HCT116 (cell line): ENCODE measurements around the gene SOX6. TPM values are rescaled to one million over a fixed set of nuclear protein-coding genes. Genes with fewer than 3 reads are reported as not detected.

Experiments
- ATAC-seq: fragments of 200-7000 bp; cut with Tn5 transposase; 2 replicates; pipeline ENCODE4 v1.9.1; 2020; ENCODE audit warnings: mild to moderate bottlenecking, moderate library complexity
- BruUV-seq: library from RNA; stranded (reverse); fragments of 400-500 nt; replicated peaks from 2 replicates; lab custom pipeline; 2021; lab: Mats Ljungman, UMichigan
- CTCF ChIA-PET: fragments of 300-600 bp; sonication (Branson Sonifier 250); formaldehyde crosslinking; loops from one replicate; lab custom pipeline; 2021; ENCODE audit warnings: antibody characterized with exemption; lab: Charles Lee
- POLR2A ChIA-PET: fragments of 300-600, 350-600 bp; sonication (Branson Sonifier 250); formaldehyde crosslinking; loops from one replicate; lab custom pipeline; 2021; ENCODE audit warnings: antibody characterized with exemption; lab: Charles Lee
- RAD21 ChIA-PET, 2 experiments: fragments of 300-600 bp; sonication (Branson Sonifier 250); formaldehyde crosslinking; loops; one replicate each; lab custom pipeline; 2023; ENCODE audit warnings: low total read pairs in 2 of 2; ENCODE audit not compliant: uncharacterized antibody in 2 of 2, unreplicated experiment in 2 of 2, low non-redundant PET in 1 of 2; lab: Charles Lee
- DNase-seq: peaks from one replicate; pipeline ENCODE4 v3.0.0-alpha.2; 2010; ENCODE audit warnings: low read depth, low spot score
- H2AFZ ChIP-seq: fragments of 200-600 bp; shearing (Covaris generic), sonication (generic); 2 replicates; pipeline ENCODE4 v1.6.1; 2017; ENCODE audit warnings: low read depth, mixed run types, mixed read lengths, antibody characterized with exemption, low read length; ENCODE audit not compliant: poor library complexity, severe bottlenecking
- H3K27ac ChIP-seq: 2 replicates; pipeline ENCODE4 v1.5.1; 2012; ENCODE audit warnings: low read depth, low read length
- H3K27me3 ChIP-seq: fragments of 200-600 bp; sonication (generic); 2 replicates; pipeline ENCODE4 v1.6.1; 2016; ENCODE audit warnings: mixed run types, low read length, mixed read lengths; ENCODE audit not compliant: insufficient read depth
- H3K36me3 ChIP-seq, 2 experiments: fragments of 200-500 bp in 1 of 2; fragments of 200-600 bp in 1 of 2; sonication (Bioruptor generic) in 1 of 2; sonication (generic) in 1 of 2; 2 replicates each; pipeline versions ENCODE4 v1.5.1 to v1.6.1; 2014 to 2016; ENCODE audit warnings: low read length in 2 of 2, inconsistent platforms in 1 of 2, mixed read lengths in 1 of 2, mixed run types in 1 of 2; ENCODE audit not compliant: insufficient read depth in 2 of 2, control insufficient read depth in 1 of 2
- H3K4me1 ChIP-seq, 2 experiments: fragments of 200-600 bp in 1 of 2; sonication (generic) in 1 of 2; 2 replicates each; pipeline versions ENCODE4 v1.5.1 to v1.6.1; 2012 to 2017; ENCODE audit warnings: low read length in 2 of 2, inconsistent platforms in 1 of 2, mild to moderate bottlenecking in 1 of 2, mixed read lengths in 1 of 2, mixed run types in 1 of 2, moderate library complexity in 1 of 2; ENCODE audit not compliant: insufficient read depth in 2 of 2, control insufficient read depth in 1 of 2
- H3K4me2 ChIP-seq: fragments of 200-600 bp; sonication (generic); 2 replicates; pipeline ENCODE4 v1.6.1; 2017; ENCODE audit warnings: mixed run types, low read length, mixed read lengths
- H3K4me3 ChIP-seq, 2 experiments: fragments of 200-600 bp in 1 of 2; sonication (generic) in 1 of 2; replicated peaks in 1 of 2; 2 replicates each; pipeline ENCODE4 v1.5.1; 2011 to 2016; ENCODE audit warnings: low read length in 2 of 2, control low read depth in 1 of 2, low read depth in 1 of 2, mild to moderate bottlenecking in 1 of 2, mixed read lengths in 1 of 2, mixed run types in 1 of 2
- H3K79me2 ChIP-seq: fragments of 200-600 bp; sonication (generic); 2 replicates; pipeline ENCODE4 v1.6.1; 2017; ENCODE audit warnings: mild to moderate bottlenecking, mixed run types, low read length, moderate library complexity, mixed read lengths; ENCODE audit not compliant: insufficient read depth
- H3K9ac ChIP-seq: fragments of 200-600 bp; sonication (generic); 2 replicates; pipeline ENCODE4 v1.6.1; 2016; ENCODE audit warnings: low read length, mixed read lengths
- H3K9me2 ChIP-seq: fragments of 200-600 bp; sonication (generic), shearing (Covaris generic); 2 replicates; pipeline ENCODE4 v1.6.1; 2017; ENCODE audit warnings: mixed run types, mild to moderate bottlenecking, moderate library complexity; ENCODE audit not compliant: insufficient read depth
- H3K9me3 ChIP-seq, 2 experiments: fragments of 200-500 bp in 1 of 2; fragments of 200-600 bp in 1 of 2; sonication (Bioruptor generic) in 1 of 2; sonication (generic) in 1 of 2; 2 replicates each; pipeline ENCODE4 v1.6.1; 2014 to 2017; ENCODE audit warnings: low read length in 2 of 2, mixed read lengths in 2 of 2, inconsistent platforms in 1 of 2, low read depth in 1 of 2, mild to moderate bottlenecking in 1 of 2, mixed run types in 1 of 2, moderate library complexity in 1 of 2; ENCODE audit not compliant: control insufficient read depth in 1 of 2, insufficient read depth in 1 of 2
- H4K20me1 ChIP-seq: fragments of 200-600 bp; sonication (generic), shearing (Covaris generic); 2 replicates; pipeline ENCODE4 v1.6.1; 2017; ENCODE audit warnings: mixed run types, mild to moderate bottlenecking, moderate library complexity; ENCODE audit not compliant: insufficient read depth
- CEBPB ChIP-seq: IDR thresholded peaks from 2 replicates; pipeline ENCODE4 v1.6.1; 2012; ENCODE audit warnings: low read depth
- CTCF ChIP-seq, 3 experiments: fragments of 200-600 bp in 1 of 3; sonication (generic) in 1 of 3; IDR thresholded peaks in 2 of 3; conservative IDR thresholded peaks in 1 of 3; 2 replicates each; pipeline ENCODE4 v1.5.1; 2012 to 2017; ENCODE audit warnings: low read depth in 2 of 3, low read length in 2 of 3, antibody characterized with exemption in 1 of 3, borderline replicate concordance in 1 of 3, control low read depth in 1 of 3, mild to moderate bottlenecking in 1 of 3, mixed read lengths in 1 of 3, mixed run types in 1 of 3, moderate library complexity in 1 of 3; ENCODE audit not compliant: insufficient read depth in 1 of 3
- EGR1 ChIP-seq: IDR thresholded peaks from 2 replicates; pipeline ENCODE4 v1.6.1; 2012; ENCODE audit warnings: low read depth
- ELF1 ChIP-seq: IDR thresholded peaks from 2 replicates; pipeline ENCODE4 v1.6.1; 2012; ENCODE audit warnings: low read depth, borderline replicate concordance
- FOSL1 ChIP-seq: IDR thresholded peaks from 2 replicates; pipeline ENCODE4 v1.6.1; 2012; ENCODE audit warnings: low read depth
- POLR2AphosphoS5 ChIP-seq: IDR thresholded peaks from 2 replicates; pipeline ENCODE4 v1.6.1; 2011; ENCODE audit warnings: mild to moderate bottlenecking, low read depth, low read length, moderate library complexity
- RAD21 ChIP-seq: IDR thresholded peaks from 2 replicates; pipeline ENCODE4 v1.6.1; 2012; ENCODE audit warnings: low read depth, mild to moderate bottlenecking
- SP1 ChIP-seq: IDR thresholded peaks from 2 replicates; pipeline ENCODE4 v1.6.1; 2012; ENCODE audit warnings: low read depth
- SRF ChIP-seq: IDR thresholded peaks from 2 replicates; pipeline ENCODE4 v1.6.1; 2012; ENCODE audit warnings: low read depth
- TCF7L2 ChIP-seq: IDR thresholded peaks from 2 replicates; pipeline ENCODE4 v1.7.0; 2011; ENCODE audit warnings: borderline replicate concordance, inconsistent platforms; ENCODE audit not compliant: insufficient read depth, insufficient read length; ENCODE audit errors: extremely low read depth
- ZNF274 ChIP-seq: fragments of 200-500 bp; sonication (Bioruptor generic); IDR thresholded peaks from 2 replicates; pipeline ENCODE4 v1.6.1; 2014; ENCODE audit warnings: mild to moderate bottlenecking, low read depth, low read length, inconsistent platforms
- intact Hi-C: fragments of 100-400 bp; cut with micrococcal nuclease; formaldehyde crosslinking; loops from 2 replicates; pipeline ENCODE4 v1.10.0; 2022
- total RNA-seq: library from RNA; stranded (reverse); gene quantifications from one replicate; pipeline ENCODE4 v1.2.1, GENCODE V29; 2021; ENCODE audit not compliant: unreplicated experiment
- TF ChIP-seq, protein P1 (sequence below): IDR thresholded peaks from 2 replicates; pipeline ENCODE4 v1.6.1; 2012
- TF ChIP-seq, protein P2 (sequence below): IDR thresholded peaks from 2 replicates; pipeline ENCODE4 v1.6.1; 2012; ENCODE audit warnings: low read depth
- TF ChIP-seq, protein P3 (sequence below): IDR thresholded peaks from 2 replicates; pipeline ENCODE4 v1.6.1; 2012
- TF ChIP-seq, protein P4 (sequence below): IDR thresholded peaks from 2 replicates; pipeline ENCODE4 v1.6.1; 2011; ENCODE audit warnings: mild to moderate bottlenecking, low read length, moderate library complexity; ENCODE audit not compliant: insufficient replicate concordance; ENCODE audit errors: extremely low read depth

Gene SOX6
- total RNA-seq, 1 experiment from 2014 or later: 0.81 TPM

DNA sequence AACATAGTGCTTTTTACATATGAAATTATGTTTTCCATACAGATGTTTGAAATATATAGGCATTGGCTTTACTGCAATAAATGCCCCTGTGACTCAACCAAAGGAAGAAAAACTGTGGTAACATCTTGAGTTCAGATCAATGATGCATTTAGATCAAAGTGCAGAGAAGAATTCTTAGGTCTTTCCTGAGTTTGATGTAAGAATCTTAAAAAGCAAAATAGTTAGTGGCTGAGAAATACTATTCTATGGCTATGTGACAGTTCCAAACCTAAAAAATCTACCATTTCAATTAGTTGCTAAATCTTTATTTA lies 93.7 kb downstream of the SOX6 start:
- DNase-seq (no peak), ATAC-seq (no peak)
- Histone ChIP-seq H3K4me1 (no peaks in the 10 kb centered on the region), H3K4me2 (no peak overlapping the region), H3K9me3 (no peaks in the 10 kb centered on the region), H3K27ac (no peak overlapping the region), H3K27me3 (peaks cover 12% of the 10 kb centered on the region; the same call in 1 of the 2 replicates), H3K9ac (no peak overlapping the region), H3K79me2 (no peaks in the 10 kb centered on the region), H3K9me2 (no peaks in the 10 kb centered on the region), H3K4me3 (no peak overlapping the region), H3K36me3 (no peaks in the 10 kb centered on the region), H4K20me1 (no peaks in the 10 kb centered on the region), H2AFZ (no peak overlapping the region)
- ChIA-PET RAD21 (no interaction called here), CTCF (no interaction called here), POLR2A (no interaction called here)
- TF ChIP-seq SRF (no peak), ZNF274 (no peak), ELF1 (no peak), CEBPB (no peak), TCF7L2 (no peak), CTCF (IDR thresholded peaks at IDR 0.05 in 2 of 3, conservative IDR thresholded peaks at IDR 0.05 in 1 of 3; ENCODE audit: borderline replicate concordance in 1 of 3, insufficient read depth in 1 of 3, low read depth in 2 of 3, low read length in 2 of 3) (no peak), EGR1 (no peak), RAD21 (no peak), FOSL1 (no peak), SP1 (no peak), POLR2AphosphoS5 (no peak)
- TF ChIP-seq, protein P1, sequence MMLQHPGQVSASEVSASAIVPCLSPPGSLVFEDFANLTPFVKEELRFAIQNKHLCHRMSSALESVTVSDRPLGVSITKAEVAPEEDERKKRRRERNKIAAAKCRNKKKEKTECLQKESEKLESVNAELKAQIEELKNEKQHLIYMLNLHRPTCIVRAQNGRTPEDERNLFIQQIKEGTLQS: no peak
- TF ChIP-seq, protein P2, sequence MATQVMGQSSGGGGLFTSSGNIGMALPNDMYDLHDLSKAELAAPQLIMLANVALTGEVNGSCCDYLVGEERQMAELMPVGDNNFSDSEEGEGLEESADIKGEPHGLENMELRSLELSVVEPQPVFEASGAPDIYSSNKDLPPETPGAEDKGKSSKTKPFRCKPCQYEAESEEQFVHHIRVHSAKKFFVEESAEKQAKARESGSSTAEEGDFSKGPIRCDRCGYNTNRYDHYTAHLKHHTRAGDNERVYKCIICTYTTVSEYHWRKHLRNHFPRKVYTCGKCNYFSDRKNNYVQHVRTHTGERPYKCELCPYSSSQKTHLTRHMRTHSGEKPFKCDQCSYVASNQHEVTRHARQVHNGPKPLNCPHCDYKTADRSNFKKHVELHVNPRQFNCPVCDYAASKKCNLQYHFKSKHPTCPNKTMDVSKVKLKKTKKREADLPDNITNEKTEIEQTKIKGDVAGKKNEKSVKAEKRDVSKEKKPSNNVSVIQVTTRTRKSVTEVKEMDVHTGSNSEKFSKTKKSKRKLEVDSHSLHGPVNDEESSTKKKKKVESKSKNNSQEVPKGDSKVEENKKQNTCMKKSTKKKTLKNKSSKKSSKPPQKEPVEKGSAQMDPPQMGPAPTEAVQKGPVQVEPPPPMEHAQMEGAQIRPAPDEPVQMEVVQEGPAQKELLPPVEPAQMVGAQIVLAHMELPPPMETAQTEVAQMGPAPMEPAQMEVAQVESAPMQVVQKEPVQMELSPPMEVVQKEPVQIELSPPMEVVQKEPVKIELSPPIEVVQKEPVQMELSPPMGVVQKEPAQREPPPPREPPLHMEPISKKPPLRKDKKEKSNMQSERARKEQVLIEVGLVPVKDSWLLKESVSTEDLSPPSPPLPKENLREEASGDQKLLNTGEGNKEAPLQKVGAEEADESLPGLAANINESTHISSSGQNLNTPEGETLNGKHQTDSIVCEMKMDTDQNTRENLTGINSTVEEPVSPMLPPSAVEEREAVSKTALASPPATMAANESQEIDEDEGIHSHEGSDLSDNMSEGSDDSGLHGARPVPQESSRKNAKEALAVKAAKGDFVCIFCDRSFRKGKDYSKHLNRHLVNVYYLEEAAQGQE: no peak
- TF ChIP-seq, protein P3, sequence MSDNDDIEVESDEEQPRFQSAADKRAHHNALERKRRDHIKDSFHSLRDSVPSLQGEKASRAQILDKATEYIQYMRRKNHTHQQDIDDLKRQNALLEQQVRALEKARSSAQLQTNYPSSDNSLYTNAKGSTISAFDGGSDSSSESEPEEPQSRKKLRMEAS: no peak
- TF ChIP-seq, protein P4, sequence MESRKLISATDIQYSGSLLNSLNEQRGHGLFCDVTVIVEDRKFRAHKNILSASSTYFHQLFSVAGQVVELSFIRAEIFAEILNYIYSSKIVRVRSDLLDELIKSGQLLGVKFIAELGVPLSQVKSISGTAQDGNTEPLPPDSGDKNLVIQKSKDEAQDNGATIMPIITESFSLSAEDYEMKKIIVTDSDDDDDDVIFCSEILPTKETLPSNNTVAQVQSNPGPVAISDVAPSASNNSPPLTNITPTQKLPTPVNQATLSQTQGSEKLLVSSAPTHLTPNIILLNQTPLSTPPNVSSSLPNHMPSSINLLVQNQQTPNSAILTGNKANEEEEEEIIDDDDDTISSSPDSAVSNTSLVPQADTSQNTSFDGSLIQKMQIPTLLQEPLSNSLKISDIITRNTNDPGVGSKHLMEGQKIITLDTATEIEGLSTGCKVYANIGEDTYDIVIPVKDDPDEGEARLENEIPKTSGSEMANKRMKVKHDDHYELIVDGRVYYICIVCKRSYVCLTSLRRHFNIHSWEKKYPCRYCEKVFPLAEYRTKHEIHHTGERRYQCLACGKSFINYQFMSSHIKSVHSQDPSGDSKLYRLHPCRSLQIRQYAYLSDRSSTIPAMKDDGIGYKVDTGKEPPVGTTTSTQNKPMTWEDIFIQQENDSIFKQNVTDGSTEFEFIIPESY: no peak
- intact Hi-C loops: no loop called here
- no TSS peak for BruUV-seq
